ENCODE results near the gene C2orf81. TPM values are rescaled to one million over a fixed set of nuclear protein-coding genes. Genes with fewer than 3 reads are reported as not detected.

Gene C2orf81
- total and polyA plus RNA-seq, 10 of the 15 experiments (the other 5 are each of a cell fraction or from before 2014, with no cell fraction given), result 0.10 to 9.8 (median 2.7) TPM

DNA sequence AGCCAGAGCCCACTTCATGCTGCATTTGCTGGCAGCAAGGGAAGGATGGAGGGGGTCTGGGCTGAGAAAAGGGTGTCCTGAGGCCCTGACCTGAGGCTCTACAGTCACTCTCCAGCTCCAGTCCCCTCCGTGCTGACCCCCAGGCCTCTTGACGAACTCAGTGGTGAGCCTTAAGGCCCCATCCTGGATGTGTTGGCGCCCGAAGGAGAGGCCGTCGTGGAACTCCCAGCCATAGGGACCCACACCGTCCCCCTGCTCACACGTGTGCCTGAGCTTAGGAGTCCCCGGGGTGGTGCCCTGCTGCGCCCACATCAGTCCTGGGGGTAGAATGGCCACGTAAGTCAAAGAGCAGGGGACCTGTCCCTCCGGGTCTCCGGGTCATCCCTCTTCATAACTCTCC, 43.0 kb upstream of the C2orf81 start:
- Histone ChIP-seq H4K20me1 (ENCODE audit: control insufficient read depth, insufficient read depth) (no peaks in the 10 kb centered on the region), H3K36me3 (ENCODE audit: control insufficient read depth in 2 of 2, insufficient read depth in 2 of 2, low read length in 1 of 2) (peaks cover 2 to 4% of the 10 kb centered on the region in 2 experiments; a peak in 3 of 4 replicates), H3K79me2 (ENCODE audit: control insufficient read depth, insufficient read depth, low read length) (peaks cover 24% of the 10 kb centered on the region), H3K4me3 (peak overlapping the region; percentile 91), H3K27ac (ENCODE audit: control insufficient read depth, insufficient read depth) (peak overlapping the region; percentile 73), H3K9me3 (replicated peaks; ENCODE audit: control insufficient read depth, insufficient read depth, low read length) (no peaks in the 10 kb centered on the region), H2AFZ (ENCODE audit: control insufficient read depth, low read depth, low read length) (no peak overlapping the region), H3K4me1 (ENCODE audit: control insufficient read depth, insufficient read depth, low read length) (peaks cover 6% of the 10 kb centered on the region), H3K4me2 (ENCODE audit: control insufficient read depth, insufficient read depth) (peak overlapping the region; percentile 100), H3K9ac (ENCODE audit: control insufficient read depth, insufficient read depth, low read length) (peak overlapping the region; percentile 88), H3K27me3 (replicated peaks in 1 of 2; ENCODE audit: control insufficient read depth in 2 of 2, insufficient read depth in 2 of 2, low read length in 1 of 2) (no peaks in the 10 kb centered on the region)
- FAIRE-seq (no peak), DNase-seq (ENCODE audit: low read depth, low spot score) (no peak), ATAC-seq (peak; percentile 19)
- RAD21 ChIA-PET (ENCODE audit: unreplicated experiment), result no interaction called here
- intact Hi-C loops (cut with micrococcal nuclease; ENCODE audit: unreplicated experiment), result no loop called here
- POLR2A ChIA-PET, result interaction anchor here (0.6 to 1.6 kb wide), 4 partner anchors 10 to 66 kb away, joined by 3 to 5 read pairs (median 4); partner anchors contain the start of gene INO80B
- CTCF ChIA-PET, result interaction anchor here (1.4 kb wide), 1 partner anchor 39 kb away, joined by 5 read pairs; no protein-coding TSS in a partner anchor
- under 1% methylated on average over 13 of the region's 13 CpGs for WGBS (ENCODE audit: insufficient coverage, insufficient replicate concordance, low lambda C conversion rate, missing lambda C conversion rate)
- no peak for TF ChIP-seq TBL1XR1 (IDR thresholded peaks at IDR 0.05; ENCODE audit: low read depth, low read length)
- TF ChIP-seq SREBF2 (IDR thresholded peaks at IDR 0.05; ENCODE audit: low read length), result no peak
- TF ChIP-seq PAX8 (IDR thresholded peaks at IDR 0.05), result no peak
- TF ChIP-seq CHD1 (IDR thresholded peaks at IDR 0.05; ENCODE audit: low read depth, low read length), result no peak
- no peak for TF ChIP-seq CHD2 (IDR thresholded peaks at IDR 0.05; ENCODE audit: borderline replicate concordance, low read depth, low read length)
- TF ChIP-seq EP300 (IDR thresholded peaks at IDR 0.05; ENCODE audit: borderline replicate concordance in 1 of 2, control insufficient read depth in 1 of 2, low read depth in 2 of 2, low read length in 2 of 2), result no peak
- no peak for TF ChIP-seq POLR2AphosphoS2 (IDR thresholded peaks at IDR 0.05; ENCODE audit: low read depth, low read length)
- TF ChIP-seq, protein P1, sequence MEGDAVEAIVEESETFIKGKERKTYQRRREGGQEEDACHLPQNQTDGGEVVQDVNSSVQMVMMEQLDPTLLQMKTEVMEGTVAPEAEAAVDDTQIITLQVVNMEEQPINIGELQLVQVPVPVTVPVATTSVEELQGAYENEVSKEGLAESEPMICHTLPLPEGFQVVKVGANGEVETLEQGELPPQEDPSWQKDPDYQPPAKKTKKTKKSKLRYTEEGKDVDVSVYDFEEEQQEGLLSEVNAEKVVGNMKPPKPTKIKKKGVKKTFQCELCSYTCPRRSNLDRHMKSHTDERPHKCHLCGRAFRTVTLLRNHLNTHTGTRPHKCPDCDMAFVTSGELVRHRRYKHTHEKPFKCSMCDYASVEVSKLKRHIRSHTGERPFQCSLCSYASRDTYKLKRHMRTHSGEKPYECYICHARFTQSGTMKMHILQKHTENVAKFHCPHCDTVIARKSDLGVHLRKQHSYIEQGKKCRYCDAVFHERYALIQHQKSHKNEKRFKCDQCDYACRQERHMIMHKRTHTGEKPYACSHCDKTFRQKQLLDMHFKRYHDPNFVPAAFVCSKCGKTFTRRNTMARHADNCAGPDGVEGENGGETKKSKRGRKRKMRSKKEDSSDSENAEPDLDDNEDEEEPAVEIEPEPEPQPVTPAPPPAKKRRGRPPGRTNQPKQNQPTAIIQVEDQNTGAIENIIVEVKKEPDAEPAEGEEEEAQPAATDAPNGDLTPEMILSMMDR (IDR thresholded peaks at IDR 0.05 in 2 of 3, conservative IDR thresholded peaks at IDR 0.05 in 1 of 3; ENCODE audit: control insufficient read depth in 2 of 3, extremely low read depth in 1 of 3, insufficient read depth in 1 of 3, low read depth in 3 of 3, low read length in 3 of 3), result no peak
- TF ChIP-seq, protein P2, sequence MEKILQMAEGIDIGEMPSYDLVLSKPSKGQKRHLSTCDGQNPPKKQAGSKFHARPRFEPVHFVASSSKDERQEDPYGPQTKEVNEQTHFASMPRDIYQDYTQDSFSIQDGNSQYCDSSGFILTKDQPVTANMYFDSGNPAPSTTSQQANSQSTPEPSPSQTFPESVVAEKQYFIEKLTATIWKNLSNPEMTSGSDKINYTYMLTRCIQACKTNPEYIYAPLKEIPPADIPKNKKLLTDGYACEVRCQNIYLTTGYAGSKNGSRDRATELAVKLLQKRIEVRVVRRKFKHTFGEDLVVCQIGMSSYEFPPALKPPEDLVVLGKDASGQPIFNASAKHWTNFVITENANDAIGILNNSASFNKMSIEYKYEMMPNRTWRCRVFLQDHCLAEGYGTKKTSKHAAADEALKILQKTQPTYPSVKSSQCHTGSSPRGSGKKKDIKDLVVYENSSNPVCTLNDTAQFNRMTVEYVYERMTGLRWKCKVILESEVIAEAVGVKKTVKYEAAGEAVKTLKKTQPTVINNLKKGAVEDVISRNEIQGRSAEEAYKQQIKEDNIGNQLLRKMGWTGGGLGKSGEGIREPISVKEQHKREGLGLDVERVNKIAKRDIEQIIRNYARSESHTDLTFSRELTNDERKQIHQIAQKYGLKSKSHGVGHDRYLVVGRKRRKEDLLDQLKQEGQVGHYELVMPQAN (conservative IDR thresholded peaks at IDR 0.05), result no peak
- TF ChIP-seq YBX1 (IDR thresholded peaks at IDR 0.05), result no peak
- no peak for TF ChIP-seq SMAD5 (IDR thresholded peaks at IDR 0.05; ENCODE audit: low read depth)
- TF ChIP-seq, protein P3, sequence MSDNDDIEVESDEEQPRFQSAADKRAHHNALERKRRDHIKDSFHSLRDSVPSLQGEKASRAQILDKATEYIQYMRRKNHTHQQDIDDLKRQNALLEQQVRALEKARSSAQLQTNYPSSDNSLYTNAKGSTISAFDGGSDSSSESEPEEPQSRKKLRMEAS (IDR thresholded peaks at IDR 0.05; ENCODE audit: low read depth, low read length), result no peak
- in situ Hi-C loops (cut with MboI), result no loop called here
- SMC1A ChIA-PET (ENCODE audit: uncharacterized antibody, unreplicated experiment), result interaction anchor here (0.6 kb wide), 1 partner anchor 57 kb away, joined by 3 read pairs; no protein-coding TSS in a partner anchor
- no TSS peak for BruUV-seq (replicated peaks)
